ENCODE data around the gene FARSB.

DNA sequence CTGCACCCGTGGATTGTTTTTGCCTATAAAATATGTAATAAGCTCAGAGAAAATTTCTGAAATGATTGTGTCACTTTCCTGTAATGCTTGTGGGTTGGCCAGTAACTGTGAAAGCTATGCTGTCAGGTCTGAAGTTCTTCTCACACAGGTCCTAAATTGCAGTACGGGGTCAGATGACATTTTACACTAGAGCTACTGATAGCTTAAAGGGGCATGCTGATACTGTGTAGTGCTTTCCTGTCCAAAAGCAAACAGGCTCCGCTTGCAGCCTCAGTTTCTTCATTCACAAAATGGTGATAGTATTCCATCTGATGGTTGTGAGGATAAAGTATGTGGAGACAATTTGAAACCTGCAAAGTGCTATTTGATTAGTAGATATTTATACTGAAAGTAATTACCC lies 7.6 kb upstream of the FARSB start:
- TF ChIP-seq, protein P1, sequence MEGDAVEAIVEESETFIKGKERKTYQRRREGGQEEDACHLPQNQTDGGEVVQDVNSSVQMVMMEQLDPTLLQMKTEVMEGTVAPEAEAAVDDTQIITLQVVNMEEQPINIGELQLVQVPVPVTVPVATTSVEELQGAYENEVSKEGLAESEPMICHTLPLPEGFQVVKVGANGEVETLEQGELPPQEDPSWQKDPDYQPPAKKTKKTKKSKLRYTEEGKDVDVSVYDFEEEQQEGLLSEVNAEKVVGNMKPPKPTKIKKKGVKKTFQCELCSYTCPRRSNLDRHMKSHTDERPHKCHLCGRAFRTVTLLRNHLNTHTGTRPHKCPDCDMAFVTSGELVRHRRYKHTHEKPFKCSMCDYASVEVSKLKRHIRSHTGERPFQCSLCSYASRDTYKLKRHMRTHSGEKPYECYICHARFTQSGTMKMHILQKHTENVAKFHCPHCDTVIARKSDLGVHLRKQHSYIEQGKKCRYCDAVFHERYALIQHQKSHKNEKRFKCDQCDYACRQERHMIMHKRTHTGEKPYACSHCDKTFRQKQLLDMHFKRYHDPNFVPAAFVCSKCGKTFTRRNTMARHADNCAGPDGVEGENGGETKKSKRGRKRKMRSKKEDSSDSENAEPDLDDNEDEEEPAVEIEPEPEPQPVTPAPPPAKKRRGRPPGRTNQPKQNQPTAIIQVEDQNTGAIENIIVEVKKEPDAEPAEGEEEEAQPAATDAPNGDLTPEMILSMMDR (IDR thresholded peaks at IDR 0.05): no peak
- no peak for TF ChIP-seq POLR2A (IDR thresholded peaks at IDR 0.05)

Measured in uterus (tissue), 2 donors.